Activated naive CD4-positive, alpha-beta T cell treated with anti-CD3 and anti-CD28 coated beads, Interleukin-2, amount 50 U/mL, for 16 hours (primary cell): ENCODE data around the gene MAN1B1.
A peak's percentile ranks its signal among the peaks of the same experiment; 100 is the strongest.

Source experiments
- DNase-seq: peaks from one replicate; pipeline ENCODE4 v3.0.0-alpha.2; 2020

MAN1B1 gene

GRCh38 chr9:137149363-137149762, 62.6 kb downstream of the MAN1B1 start:
- DNase-seq = no peak

DNA sequence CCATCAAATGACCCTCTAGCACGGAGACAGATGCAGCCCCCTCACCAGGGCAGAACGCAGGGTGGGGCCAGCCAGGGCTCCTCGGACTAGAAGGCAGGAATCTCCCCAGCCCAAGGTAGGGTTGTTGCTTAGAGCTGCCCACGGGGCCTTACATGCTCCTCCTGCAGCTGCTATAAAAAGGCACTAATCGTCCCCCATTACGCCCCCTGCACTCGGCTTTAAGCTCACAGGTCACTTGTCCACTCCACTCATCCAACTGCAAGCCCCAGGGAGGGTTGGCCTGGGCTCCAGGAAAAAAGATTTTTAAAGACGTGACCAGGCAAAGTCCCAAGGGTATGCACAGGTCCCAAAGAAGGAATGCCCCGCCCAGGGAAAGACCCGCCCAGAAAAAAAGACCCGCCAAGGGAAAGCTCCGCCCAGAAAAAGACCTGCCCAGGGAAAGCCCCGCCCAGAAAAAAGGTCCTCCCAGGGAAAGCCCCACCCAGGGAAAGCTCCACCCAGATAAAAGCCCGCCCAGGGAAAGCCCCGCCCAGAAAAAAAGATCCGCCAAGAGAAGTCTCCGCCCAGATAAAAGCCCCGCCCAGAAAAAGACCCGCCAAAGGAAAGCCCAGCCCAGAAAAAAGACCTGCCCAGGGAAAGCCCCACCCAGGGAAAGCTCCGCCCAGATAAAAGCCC, 63.3 kb downstream of the MAN1B1 start:
- no peak for DNase-seq

GRCh38 chr9:137150617-137151457, 64.1 kb downstream of the MAN1B1 start:
- DNase-seq = peak; percentile 37

DNA sequence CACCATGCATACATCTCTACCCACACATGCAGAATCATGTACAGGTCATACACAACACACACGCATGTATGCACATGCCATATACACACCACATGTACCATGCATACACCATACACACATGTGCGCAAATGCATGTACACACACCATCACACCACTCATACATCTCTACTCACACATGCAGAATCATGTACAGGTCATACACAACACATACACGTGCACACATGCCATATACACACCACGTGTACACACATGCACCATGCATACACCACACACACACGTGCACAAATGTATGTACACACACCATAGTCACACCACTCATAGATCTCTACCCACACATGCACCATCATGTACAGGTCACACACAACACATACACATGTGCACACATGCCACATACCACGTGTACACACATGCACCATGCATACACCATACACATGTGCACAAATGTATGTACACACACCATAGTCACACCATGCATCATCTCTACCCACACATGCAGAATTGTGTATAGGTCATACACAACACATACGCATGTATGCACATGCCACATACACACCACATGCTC, 66.1 kb downstream of the MAN1B1 start:
- DNase-seq = no peak

DNA sequence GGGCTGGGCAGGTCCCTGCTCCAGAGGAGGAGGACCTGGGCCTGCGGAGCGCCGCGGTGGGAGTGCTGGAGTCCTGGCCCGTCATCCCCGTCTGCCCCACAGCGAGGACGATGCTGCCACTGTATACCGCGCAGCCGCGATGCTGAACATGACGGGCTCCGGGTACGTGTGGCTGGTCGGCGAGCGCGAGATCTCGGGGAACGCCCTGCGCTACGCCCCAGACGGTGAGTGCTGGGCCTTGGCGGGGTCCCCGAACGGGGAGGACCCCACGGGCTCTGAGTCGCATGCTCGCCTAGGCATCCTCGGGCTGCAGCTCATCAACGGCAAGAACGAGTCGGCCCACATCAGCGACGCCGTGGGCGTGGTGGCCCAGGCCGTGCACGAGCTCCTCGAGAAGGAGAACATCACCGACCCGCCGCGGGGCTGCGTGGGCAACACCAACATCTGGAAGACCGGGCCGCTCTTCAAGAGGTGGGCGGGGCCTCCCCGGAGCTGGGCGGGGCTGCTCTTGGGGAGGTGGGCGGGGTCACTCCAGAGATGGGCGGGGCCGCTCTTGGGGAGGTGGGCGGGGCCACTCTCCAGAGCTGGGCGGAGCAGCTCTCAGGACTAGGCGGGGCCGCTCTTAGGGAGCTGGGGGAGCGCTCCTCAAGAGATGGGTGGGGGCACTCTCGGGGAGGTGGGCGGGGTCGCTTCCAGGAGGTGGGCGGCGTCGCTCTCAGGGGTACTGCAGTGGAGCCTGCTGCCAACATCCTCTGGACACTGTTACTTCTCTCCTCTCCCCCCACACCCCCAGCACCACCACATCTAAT, 70.0 kb downstream of the MAN1B1 start:
- DNase-seq = peak; percentile 63

DNA sequence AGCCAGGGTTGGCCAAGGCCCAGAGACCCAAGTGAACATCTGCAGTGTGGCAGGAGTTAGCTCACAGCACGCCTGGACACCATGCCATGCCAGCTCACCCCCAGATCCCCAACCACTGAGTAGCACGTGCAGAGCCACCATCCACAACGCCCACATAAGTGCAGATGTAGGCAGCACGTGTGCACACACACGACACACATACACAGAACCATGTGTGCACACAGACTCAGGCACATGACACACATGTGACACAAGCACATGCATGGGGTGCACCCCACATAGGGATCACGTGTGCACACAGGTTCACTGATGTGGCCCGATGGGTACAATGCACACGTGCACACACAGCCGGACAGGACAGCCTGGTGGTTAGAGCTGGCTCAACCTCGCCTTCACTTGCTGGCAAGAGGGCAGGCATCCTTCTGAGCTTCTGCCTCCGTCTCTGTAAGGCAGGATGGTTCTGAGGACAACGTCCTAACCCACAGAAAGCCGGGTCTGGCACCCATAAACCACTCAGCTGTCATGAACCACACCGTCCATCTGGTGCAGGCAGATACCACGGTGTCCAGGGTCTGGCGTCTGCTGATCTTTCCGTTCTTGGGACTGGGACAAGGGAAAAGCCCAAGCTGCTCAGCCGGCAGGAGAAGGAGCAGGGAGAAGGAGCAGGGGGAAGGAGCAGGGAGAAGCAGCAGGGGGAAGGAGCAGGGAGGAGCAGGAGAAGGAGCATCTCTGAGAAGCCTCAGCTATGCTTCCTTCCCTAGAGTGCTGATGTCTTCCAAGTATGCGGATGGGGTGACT, 71.0 kb downstream of the MAN1B1 start:
- no peak for DNase-seq

- no peak for DNase-seq
These were observed 71.8 kb downstream of the MAN1B1 start for GRCh38 chr9:137158625-137159024.
